Measurements from ENCODE around the gene C5orf58. TPM values are rescaled to one million over a fixed set of nuclear protein-coding genes. Genes with fewer than 3 reads are reported as not detected.

C5orf58 gene
- total RNA-seq, 1 experiment from 2014 or later: not detected

- DNase-seq (ENCODE audit: low spot score): no peak
These were observed 47.3 kb downstream of the C5orf58 start for GRCh38 chr5:170280011-170280493.

DNA sequence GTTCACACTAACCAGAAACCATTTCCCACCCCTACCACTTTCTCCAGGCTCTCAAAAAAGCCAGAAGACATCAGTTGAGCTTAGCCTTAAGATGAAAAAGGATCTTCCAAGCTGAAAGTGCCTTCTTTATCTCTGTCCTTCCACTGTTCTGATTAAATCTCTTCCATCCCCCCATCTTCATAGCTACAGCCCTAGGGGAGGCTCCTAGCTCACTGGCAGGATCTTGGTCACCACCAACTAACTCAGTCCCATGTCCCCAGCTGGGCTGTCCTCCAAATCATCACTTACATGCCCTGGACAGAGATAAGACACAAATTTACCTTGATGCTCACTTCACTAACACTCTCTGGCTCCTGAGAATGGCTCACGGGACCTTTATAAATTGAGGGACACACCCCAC, 50.5 kb downstream of the C5orf58 start:
- DNase-seq (ENCODE audit: low spot score): no peak

- DNase-seq (ENCODE audit: low spot score): no peak
These were observed 51.4 kb downstream of the C5orf58 start for GRCh38 chr5:170284231-170284630.

- no peak for DNase-seq (ENCODE audit: low spot score)
These were observed 52.4 kb downstream of the C5orf58 start for GRCh38 chr5:170285181-170285580.

- no peak for DNase-seq (ENCODE audit: low spot score)
These were observed 53.7 kb downstream of the C5orf58 start for GRCh38 chr5:170286386-170286925.

- DNase-seq (ENCODE audit: low spot score): no peak
These were observed 54.7 kb downstream of the C5orf58 start for GRCh38 chr5:170287532-170287931.

- no peak for DNase-seq (ENCODE audit: low spot score)
These were observed 55.4 kb downstream of the C5orf58 start for GRCh38 chr5:170288151-170288550.

GRCh38 chr5:170288551-170288950, 55.8 kb downstream of the C5orf58 start:
- no peak for DNase-seq (ENCODE audit: low spot score)

GRCh38 chr5:170289121-170289520, 56.3 kb downstream of the C5orf58 start:
- no peak for DNase-seq (ENCODE audit: low spot score)

- no peak for DNase-seq (ENCODE audit: low spot score)
These were observed 57.0 kb downstream of the C5orf58 start for GRCh38 chr5:170289764-170290163.

- DNase-seq (ENCODE audit: low spot score): no peak
These were observed 57.7 kb downstream of the C5orf58 start for GRCh38 chr5:170290498-170290897.

- DNase-seq (ENCODE audit: low spot score): no peak
These were observed 59.7 kb downstream of the C5orf58 start for GRCh38 chr5:170292179-170293104.

- DNase-seq (ENCODE audit: low spot score): no peak
These were observed 60.5 kb downstream of the C5orf58 start for GRCh38 chr5:170293273-170293672.

GRCh38 chr5:170294057-170294456, 61.3 kb downstream of the C5orf58 start:
- no peak for DNase-seq (ENCODE audit: low spot score)

- DNase-seq (ENCODE audit: low spot score): no peak
These were observed 61.8 kb downstream of the C5orf58 start for GRCh38 chr5:170294556-170294955.

Other genes with a start within 250 kb of the C5orf58 start
- 0.10 TPM in 1 of 2 replicates, not detected in the other for gene FOXI1, start 127.1 kb upstream of the C5orf58 start, total RNA-seq (2014; rRNA removed; shearing (Covaris generic))
- gene LCP2, start 64.8 kb downstream of the C5orf58 start, total RNA-seq (2014; rRNA removed; shearing (Covaris generic)): not detected in 2 replicates
- gene KCNMB1, start 156.4 kb downstream of the C5orf58 start, total RNA-seq (2014; rRNA removed; shearing (Covaris generic)): not detected in 2 replicates